ENCODE results near the gene PCDH12.

PCDH12 gene

GRCh38 chr5:141908796-141909195 lies 49.2 kb downstream of the PCDH12 start:
- DNase-seq (ENCODE audit: low read depth in 2 of 2) = no peak

GRCh38 chr5:141906972-141907371 lies 51.0 kb downstream of the PCDH12 start:
- DNase-seq (ENCODE audit: low read depth in 2 of 2) = no peak

GRCh38 chr5:141906517-141906916 lies 51.5 kb downstream of the PCDH12 start:
- no peak for DNase-seq (ENCODE audit: low read depth in 2 of 2)

DNA sequence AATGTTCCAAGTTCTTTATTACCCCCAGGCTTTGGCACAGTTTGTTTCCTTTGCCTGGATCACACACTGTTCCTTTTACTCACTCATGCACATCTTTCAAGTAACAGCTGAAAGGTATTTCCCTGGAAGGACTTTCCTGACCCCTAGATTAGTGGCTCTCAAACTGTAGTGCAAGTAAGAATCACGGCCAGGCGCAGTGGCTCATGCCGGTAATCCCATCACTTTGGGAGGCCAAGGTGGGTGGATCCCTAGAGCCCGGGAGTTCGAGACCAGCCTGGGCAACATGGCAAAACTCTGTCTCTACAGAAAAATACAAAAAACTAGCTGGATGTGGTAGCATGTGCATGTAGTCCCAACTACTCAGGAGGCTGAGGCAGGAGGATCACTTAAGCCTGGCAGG lies 53.5 kb downstream of the PCDH12 start:
- DNase-seq (ENCODE audit: low read depth in 2 of 2) = no peak

DNA sequence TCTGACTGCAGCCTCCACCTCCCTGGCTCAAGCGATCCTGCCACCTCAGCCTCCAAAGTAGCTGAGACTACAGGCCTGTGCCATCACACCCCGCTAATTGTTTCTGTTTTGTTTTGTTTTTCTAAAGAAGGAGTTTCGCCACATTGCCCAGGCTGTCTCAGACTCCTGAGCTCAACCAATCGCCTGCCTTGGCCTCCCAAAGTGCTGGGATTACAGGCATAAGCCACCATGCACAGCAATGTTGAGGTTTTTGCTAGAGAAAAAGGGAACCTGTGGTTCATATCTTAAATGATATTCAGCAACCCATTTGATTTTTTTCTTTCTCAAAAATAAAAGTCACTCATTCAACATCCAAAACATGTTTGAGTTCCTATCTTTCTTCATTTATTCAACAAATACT lies 54.7 kb downstream of the PCDH12 start:
- no peak for DNase-seq (ENCODE audit: low read depth in 2 of 2)

GRCh38 chr5:141902015-141902814 lies 55.8 kb downstream of the PCDH12 start:
- DNase-seq (ENCODE audit: low read depth in 2 of 2) = no peak

DNA sequence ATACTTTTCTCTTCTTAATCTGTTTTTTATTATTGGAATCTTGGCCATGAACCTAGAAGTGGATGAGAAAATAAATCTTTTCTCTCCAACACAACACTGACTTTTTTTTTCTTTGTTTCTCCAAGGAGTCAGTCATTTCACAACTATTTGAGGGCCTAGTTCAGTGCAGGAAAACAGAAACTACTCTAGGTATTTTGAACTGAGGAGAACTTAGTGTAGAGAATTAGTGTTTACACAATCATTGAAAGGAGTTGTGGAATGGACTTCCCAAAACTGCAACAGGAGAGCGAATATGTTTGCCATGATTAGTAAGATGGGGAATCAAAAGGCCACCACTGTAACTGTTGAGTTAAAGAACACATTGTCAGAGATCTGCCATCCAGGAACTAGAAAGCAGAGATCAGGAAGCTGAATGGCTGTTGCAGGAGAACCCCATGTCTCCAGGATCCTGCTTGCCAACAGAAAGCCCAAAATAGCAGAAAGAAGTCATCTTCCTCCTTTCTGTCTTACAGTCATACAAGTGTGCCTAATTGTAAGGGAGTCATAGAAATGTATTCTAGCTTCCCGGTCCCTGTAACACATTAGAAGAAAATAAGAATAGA lies 59.5 kb downstream of the PCDH12 start:
- no peak for DNase-seq (ENCODE audit: low read depth in 2 of 2)

GRCh38 chr5:141897425-141897824 lies 60.6 kb downstream of the PCDH12 start:
- DNase-seq (ENCODE audit: low read depth in 2 of 2) = no peak

Data from stimulated activated CD4-positive, alpha-beta T cell treated with anti-CD3 and anti-CD28 coated beads, Interleukin-1b, Interleukin-23, amount 100 ng/mL, for 4 hours (primary cell).